HG02885 (cell line): Measurements from ENCODE around the gene TENM4.

ENCODE experiments used
- ATAC-seq: cut with Tn5 transposase; IDR thresholded peaks from one replicate; pipeline ENCODE4 v1.9.1; 2021; ENCODE audit warnings: mild to moderate bottlenecking; ENCODE audit not compliant: unreplicated experiment, poor library complexity

The TENM4 gene

DNA sequence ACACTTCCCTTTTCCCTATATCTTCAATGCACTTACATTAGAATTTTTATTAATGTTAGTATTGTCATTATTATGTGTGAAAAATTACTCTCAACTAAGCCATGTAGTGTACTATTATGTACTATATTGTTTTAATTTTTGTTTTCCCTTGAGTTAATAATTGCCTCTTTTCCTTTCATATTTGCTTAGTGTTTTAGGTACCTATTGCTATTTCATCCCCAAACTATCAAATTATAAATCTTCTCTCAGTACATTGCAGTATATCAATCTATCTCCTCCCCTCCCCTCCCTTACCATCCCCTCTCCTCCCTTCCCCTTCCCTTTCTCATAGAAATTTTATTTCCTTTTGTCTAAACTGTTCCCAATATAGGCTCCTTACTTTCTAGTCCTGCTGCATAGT lies 12.8 kb upstream of the TENM4 start:
- no peak for ATAC-seq

DNA sequence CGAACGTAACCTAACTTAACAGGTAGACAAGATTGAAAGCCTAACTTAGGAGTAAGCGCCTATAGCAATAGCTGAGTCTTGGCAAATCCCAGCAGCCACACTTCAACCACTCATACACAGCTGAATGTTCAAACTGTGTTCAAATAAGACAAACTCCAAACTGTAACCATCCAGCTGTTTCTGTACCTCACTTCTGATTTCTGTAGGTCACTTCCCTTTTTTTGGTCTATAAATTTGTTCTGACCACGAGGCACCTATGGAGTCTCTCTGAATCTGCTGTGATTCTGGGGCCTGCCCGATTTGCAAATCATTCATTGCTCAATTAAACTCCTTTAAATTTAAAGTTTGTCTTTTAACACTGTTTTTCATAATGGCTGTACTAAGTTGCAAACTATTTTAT lies 8.2 kb upstream of the TENM4 start:
- ATAC-seq = no peak

DNA sequence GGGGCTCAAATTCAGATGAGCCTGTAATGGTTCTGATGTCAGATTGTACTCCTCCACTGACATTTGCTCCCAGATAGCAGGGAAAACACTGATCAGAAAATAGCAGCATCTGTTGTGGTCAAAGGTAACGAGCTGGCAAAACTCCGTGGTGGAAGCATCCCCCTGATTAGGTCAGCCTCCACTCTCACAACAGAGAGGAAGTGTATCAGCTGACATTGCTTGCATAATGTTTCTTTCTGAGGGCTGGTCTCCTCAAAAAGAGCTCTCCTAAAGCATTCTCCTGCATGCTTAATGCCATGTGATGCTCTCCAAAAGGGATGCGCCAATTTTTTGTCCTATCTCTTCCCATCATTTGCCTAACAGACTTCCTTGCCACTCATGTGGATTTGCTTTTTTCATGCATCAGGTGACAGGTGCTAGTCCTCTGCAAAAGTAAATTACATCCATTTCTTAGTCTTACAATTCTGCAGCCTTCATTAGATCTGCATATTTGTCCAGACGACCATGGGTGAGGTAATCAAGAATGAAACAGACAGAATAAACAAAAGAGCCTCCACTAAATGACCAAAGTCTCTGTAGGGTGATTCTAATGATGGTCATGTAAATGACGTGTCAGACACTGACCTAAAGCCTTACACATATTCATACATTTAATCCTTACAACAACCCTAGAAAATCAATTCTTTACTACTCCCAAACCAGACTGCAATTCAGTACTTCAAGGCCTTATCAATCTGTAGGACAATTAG lies 6.4 kb upstream of the TENM4 start:
- no peak for ATAC-seq

GRCh38 chr11:79444923-79445322 lies 4.1 kb upstream of the TENM4 start:
- no peak for ATAC-seq

DNA sequence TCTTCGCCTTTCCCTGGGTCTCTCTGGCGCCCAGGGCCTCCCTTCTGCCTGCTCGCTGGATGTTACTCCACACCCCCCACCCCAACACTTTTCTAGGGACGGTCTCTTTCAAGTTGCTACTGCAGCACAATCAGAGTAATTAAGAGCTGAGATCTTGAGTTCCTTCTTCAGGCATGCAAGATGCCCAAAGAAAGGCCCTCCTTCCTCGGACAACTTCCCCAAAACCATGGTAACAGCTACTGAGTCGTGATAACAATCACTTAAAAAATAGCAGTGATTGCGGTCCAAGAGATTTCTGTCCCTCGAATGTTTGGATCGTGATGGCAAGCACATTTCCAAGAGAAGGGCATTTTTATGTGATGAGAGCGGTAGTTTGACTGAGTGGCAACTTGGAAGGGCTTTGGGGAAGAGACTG lies 638 bp upstream of the TENM4 start:
- ATAC-seq = no peak

DNA sequence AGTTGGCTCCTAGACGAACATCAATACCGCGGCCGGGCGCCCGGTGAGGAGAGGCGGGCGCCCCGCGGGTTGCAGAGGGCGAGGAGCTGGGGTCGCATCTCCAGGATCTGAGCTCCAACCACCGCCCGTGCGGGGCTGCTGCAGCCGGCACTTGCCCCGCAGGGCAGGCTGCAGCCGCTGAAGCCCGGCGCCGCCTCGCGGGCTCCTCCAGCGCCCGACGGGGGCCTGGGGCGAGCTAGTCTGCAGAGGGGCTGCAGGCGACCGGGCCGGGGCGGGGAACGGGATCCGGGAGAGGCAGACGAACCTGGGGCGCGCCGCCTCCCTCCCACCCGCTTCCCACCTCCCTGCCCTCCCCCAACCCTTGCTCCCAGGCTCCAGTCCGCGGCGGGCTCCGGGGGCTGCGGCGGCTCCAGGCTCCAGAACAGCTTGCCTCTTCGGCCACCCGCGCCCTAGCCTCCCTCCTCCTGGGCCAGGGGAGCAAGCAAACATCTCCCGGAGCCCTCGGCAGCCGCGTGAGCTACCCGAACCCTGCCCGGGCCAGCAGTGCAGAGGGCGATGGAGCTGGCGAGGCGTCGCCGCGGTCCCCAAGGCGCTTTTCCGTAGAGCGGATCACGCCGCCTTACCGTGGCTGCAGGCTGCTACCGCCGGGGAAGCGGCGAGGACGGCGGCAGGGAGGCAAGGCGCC lies 802 bp downstream of the TENM4 start:
- ATAC-seq = peak; percentile 11

- no peak for ATAC-seq
Measured at GRCh38 chr11:79439410-79439885, 1.4 kb downstream of the TENM4 start.

GRCh38 chr11:79438631-79439409 lies 2.0 kb downstream of the TENM4 start:
- no peak for ATAC-seq

DNA sequence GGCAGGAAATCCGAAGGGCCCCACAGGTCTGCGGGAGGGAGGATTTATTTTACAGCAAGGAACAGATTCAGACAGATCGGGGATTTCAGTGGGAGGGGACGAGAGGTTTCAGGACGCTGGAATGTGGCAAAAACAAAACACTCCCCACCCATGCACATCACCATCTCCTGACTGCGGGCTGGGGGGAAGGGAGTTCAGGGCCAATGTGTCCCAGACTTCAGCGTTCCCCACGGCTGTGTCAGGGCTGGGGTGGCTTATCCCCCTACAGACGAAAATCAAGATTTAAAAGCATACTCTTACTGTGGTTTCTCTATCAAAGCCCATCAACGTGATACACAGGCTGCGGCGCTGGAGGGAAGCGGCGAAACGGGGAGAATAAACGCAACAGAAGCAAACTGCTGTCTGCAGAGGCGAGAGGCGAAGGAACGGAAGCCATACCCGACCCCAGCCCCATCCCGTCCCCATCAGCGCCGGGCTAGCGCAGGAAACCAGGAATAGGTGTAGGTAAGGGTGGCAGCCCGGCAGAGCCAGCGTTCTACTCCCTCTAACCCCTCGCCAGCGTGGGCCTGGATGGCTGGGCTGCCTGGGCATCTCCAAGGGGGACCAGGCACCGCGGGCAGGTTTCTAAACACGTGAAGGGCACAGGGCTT lies 2.7 kb downstream of the TENM4 start:
- ATAC-seq = no peak

- ATAC-seq = no peak
Measured at GRCh38 chr11:79437278-79437980, 3.4 kb downstream of the TENM4 start.

DNA sequence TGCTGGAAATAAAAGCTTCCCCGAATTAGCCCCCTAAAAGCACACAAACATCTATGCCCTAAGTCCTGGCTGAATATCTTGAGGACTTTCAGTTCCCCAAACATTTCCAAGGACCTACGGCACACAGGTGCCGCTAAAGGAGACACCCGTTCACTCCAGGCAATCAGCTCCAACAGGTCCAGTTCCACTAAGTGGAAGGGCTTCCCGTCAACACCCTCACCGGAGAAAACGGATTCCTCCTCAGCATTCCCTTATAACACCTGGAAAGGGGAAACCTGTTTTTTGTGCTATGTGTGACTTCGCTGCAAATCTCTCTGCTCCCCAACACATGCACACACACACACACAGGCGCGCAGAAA lies 3.9 kb downstream of the TENM4 start:
- no peak for ATAC-seq

DNA sequence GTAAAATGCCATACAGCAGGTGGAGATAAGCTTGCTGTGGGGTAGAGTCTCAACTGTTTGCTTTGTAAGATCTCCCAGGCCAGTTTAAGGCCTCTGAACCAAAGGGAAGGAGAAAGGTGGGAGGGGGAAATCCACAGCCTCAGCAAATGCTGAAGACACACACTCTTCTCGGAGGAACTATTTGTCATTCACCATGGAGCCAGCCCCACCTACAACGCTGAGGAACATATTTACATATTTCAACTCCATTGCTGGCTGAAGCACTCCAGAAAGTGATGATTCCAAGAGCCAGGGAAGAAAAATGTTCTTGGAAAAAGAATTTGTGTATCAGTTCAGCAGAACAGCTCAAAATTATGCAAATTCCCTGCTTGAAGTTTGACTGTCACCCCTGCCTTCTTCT lies 6.5 kb downstream of the TENM4 start:
- ATAC-seq = no peak

- no peak for ATAC-seq
Measured at GRCh38 chr11:79432138-79432537, 8.7 kb downstream of the TENM4 start.

- ATAC-seq = no peak
Measured at GRCh38 chr11:79431535-79431934, 9.3 kb downstream of the TENM4 start.

- ATAC-seq = no peak
Measured at GRCh38 chr11:79430280-79430679, 10.6 kb downstream of the TENM4 start.

- no peak for ATAC-seq
Measured at GRCh38 chr11:79428406-79428805, 12.4 kb downstream of the TENM4 start.

GRCh38 chr11:79427611-79428327 lies 13.1 kb downstream of the TENM4 start:
- no peak for ATAC-seq

DNA sequence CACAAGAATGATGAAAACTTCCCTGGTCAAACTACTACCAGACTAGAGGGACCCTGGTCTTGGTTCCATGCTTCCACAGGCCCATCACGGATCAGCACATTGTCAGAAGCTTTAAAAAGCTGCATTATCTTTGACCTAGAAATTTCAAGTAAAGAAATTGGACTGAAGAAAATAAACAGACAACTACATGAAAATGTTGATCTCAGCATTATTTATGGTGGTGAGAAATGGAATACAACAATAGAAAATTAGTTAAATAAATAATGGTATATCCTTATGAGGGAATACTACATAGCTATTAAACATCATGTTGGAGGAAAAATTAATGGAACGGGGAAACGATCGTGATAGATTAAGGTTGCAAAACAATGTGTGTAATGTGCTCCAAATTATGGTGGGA lies 13.7 kb downstream of the TENM4 start:
- no peak for ATAC-seq

GRCh38 chr11:79425463-79425862 lies 15.4 kb downstream of the TENM4 start:
- no peak for ATAC-seq
